ENCODE results near the gene ORMDL3.

The ORMDL3 gene

DNA sequence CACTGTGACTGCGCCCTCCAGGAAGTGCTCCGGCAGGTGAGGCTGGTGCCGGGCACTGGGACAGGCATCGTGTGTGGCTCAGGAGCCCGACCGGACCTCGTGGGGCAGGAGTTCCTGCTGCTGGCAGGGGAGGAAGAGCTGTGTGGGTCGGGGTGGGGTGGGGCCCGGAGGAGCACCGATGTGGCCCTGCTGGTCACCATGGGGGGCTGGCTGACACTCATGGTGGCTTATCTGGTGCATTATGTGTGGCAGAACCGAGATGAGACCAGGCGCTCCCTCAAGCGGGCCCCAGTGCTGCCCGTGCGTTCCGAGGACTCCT is 17.0 kb upstream of the ORMDL3 start:
- Histone ChIP-seq H3K9ac (ENCODE audit: low read length) (no peak overlapping the region), H3K79me2 (ENCODE audit: low read length) (no peaks in the 10 kb centered on the region), H2AFZ (ENCODE audit: low read depth, low read length) (no peak overlapping the region), H3K27ac (ENCODE audit: low read length) (no peak overlapping the region), H4K20me1 (ENCODE audit: insufficient read depth, low read length) (no peaks in the 10 kb centered on the region), H3K36me3 (replicated peaks; ENCODE audit: low read depth, low read length) (no peaks in the 10 kb centered on the region), H3K4me2 (ENCODE audit: low read length) (no peak overlapping the region), H3K9me3 (ENCODE audit: insufficient read depth, low read length) (no peaks in the 10 kb centered on the region), H3K27me3 (ENCODE audit: low read depth, low read length) (no peaks in the 10 kb centered on the region), H3K4me3 (ENCODE audit: low read length) (no peak overlapping the region), H3K4me1 (ENCODE audit: low read length) (peaks cover 11% of the 10 kb centered on the region)
- no peak for TF ChIP-seq CTCF (IDR thresholded peaks at IDR 0.05; ENCODE audit: low read depth, low read length)
- no peak for TF ChIP-seq EZH2phosphoT487 (IDR thresholded peaks at IDR 0.05; ENCODE audit: low read depth)

GRCh38 chr17:39943702-39944392 is 16.4 kb upstream of the ORMDL3 start:
- Histone ChIP-seq H3K4me3 (ENCODE audit: low read length) (no peak overlapping the region), H3K36me3 (replicated peaks; ENCODE audit: low read depth, low read length) (no peaks in the 10 kb centered on the region), H3K4me1 (ENCODE audit: low read length) (peaks cover 13% of the 10 kb centered on the region), H3K79me2 (ENCODE audit: low read length) (no peaks in the 10 kb centered on the region), H3K4me2 (ENCODE audit: low read length) (no peak overlapping the region), H3K9ac (ENCODE audit: low read length) (no peak overlapping the region), H4K20me1 (ENCODE audit: insufficient read depth, low read length) (no peaks in the 10 kb centered on the region), H3K27me3 (ENCODE audit: low read depth, low read length) (no peaks in the 10 kb centered on the region), H2AFZ (ENCODE audit: low read depth, low read length) (no peak overlapping the region), H3K27ac (ENCODE audit: low read length) (no peak overlapping the region), H3K9me3 (ENCODE audit: insufficient read depth, low read length) (no peaks in the 10 kb centered on the region)
- TF ChIP-seq CTCF (IDR thresholded peaks at IDR 0.05; ENCODE audit: low read depth, low read length) (no peak), EZH2phosphoT487 (IDR thresholded peaks at IDR 0.05; ENCODE audit: low read depth) (no peak)

- H3K27ac ChIP-seq (ENCODE audit: low read length), result no peak overlapping the region
Measured at GRCh38 chr17:39939588-39940419, 12.4 kb upstream of the ORMDL3 start.

More at GRCh38 chr17:39939588-39940419, 12.4 kb upstream of the ORMDL3 start:
- Histone ChIP-seq H4K20me1 (ENCODE audit: insufficient read depth, low read length) (no peaks in the 10 kb centered on the region), H3K4me3 (ENCODE audit: low read length) (no peak overlapping the region), H2AFZ (ENCODE audit: low read depth, low read length) (peak overlapping the region; percentile 66), H3K9me3 (ENCODE audit: insufficient read depth, low read length) (no peaks in the 10 kb centered on the region), H3K4me2 (ENCODE audit: low read length) (peak overlapping the region; percentile 29), H3K9ac (ENCODE audit: low read length) (no peak overlapping the region), H3K27me3 (ENCODE audit: low read depth, low read length) (no peaks in the 10 kb centered on the region), H3K4me1 (ENCODE audit: low read length) (peaks cover 13% of the 10 kb centered on the region), H3K79me2 (ENCODE audit: low read length) (no peaks in the 10 kb centered on the region), H3K36me3 (replicated peaks; ENCODE audit: low read depth, low read length) (no peaks in the 10 kb centered on the region)
- TF ChIP-seq CTCF (IDR thresholded peaks at IDR 0.05; ENCODE audit: low read depth, low read length) (peak; percentile 50), EZH2phosphoT487 (IDR thresholded peaks at IDR 0.05; ENCODE audit: low read depth) (no peak)

All from OCI-LY3 (cell line).